Osteoblast (primary cell): ENCODE results near the gene EPHA4. TPM values are rescaled to one million over a fixed set of nuclear protein-coding genes. Genes with fewer than 3 reads are reported as not detected.
A peak's percentile ranks its signal among the peaks of the same experiment; 100 is the strongest.

Experiments used
- DNase-seq: peaks from one replicate; pipeline ENCODE4 v3.0.0; 2011; ENCODE audit warnings: low spot score, mixed read lengths; ENCODE audit not compliant: insufficient read length; ENCODE audit errors: missing footprints
- H2AFZ ChIP-seq: 2 replicates; pipeline ENCODE4 v1.6.0; 2011; ENCODE audit warnings: mild to moderate bottlenecking, low read length
- H3K27ac ChIP-seq: 2 replicates; pipeline ENCODE4 v1.5.1; 2011; ENCODE audit warnings: mild to moderate bottlenecking, low read depth, low read length, moderate library complexity
- H3K27me3 ChIP-seq: 2 replicates; pipeline ENCODE4 v1.6.0; 2012; ENCODE audit warnings: mild to moderate bottlenecking, control low read depth, inconsistent platforms, low read length, moderate library complexity; ENCODE audit not compliant: insufficient read depth
- H3K36me3 ChIP-seq: 2 replicates; pipeline ENCODE4 v1.5.1; 2011; ENCODE audit warnings: mild to moderate bottlenecking, low read length, control low read depth, moderate library complexity; ENCODE audit not compliant: insufficient read depth
- H3K4me1 ChIP-seq: 2 replicates; pipeline ENCODE4 v1.5.1; 2011; ENCODE audit warnings: mild to moderate bottlenecking, low read length, control low read depth, moderate library complexity; ENCODE audit not compliant: insufficient read depth
- H3K4me2 ChIP-seq: 2 replicates; pipeline ENCODE4 v1.6.0; 2011; ENCODE audit warnings: mild to moderate bottlenecking, low read length; ENCODE audit not compliant: insufficient read depth
- H3K4me3 ChIP-seq: fragments of 200-600 bp; sonication (generic); 3 replicates; pipeline ENCODE4 v1.5.1; 2012; ENCODE audit warnings: mild to moderate bottlenecking, low read length, inconsistent platforms; ENCODE audit not compliant: insufficient read depth
- H3K79me2 ChIP-seq: 2 replicates; pipeline ENCODE4 v1.6.0; 2012; ENCODE audit warnings: mild to moderate bottlenecking, low read length, control low read depth, inconsistent platforms; ENCODE audit not compliant: insufficient read depth
- H3K9me3 ChIP-seq: 2 replicates; pipeline ENCODE4 v1.5.1; 2011; ENCODE audit warnings: low read depth, low read length, control low read depth
- H4K20me1 ChIP-seq: 2 replicates; pipeline ENCODE4 v1.6.0; 2012; ENCODE audit warnings: mild to moderate bottlenecking, low read length, control low read depth; ENCODE audit not compliant: insufficient read depth
- total RNA-seq: library from RNA; depleted of rRNA; stranded (reverse); fragments of >200 nt; gene quantifications from 2 replicates; pipeline ENCODE4 v1.2.3, GENCODE V29; 2012
- TF ChIP-seq, protein P1 (sequence below): IDR thresholded peaks from 2 replicates; pipeline ENCODE4 v1.5.1; 2011; ENCODE audit warnings: mild to moderate bottlenecking, low read depth, low read length, moderate library complexity; ENCODE audit errors: extremely low read depth

The EPHA4 gene
- total RNA-seq, 1 donor: 15.9 TPM

DNA sequence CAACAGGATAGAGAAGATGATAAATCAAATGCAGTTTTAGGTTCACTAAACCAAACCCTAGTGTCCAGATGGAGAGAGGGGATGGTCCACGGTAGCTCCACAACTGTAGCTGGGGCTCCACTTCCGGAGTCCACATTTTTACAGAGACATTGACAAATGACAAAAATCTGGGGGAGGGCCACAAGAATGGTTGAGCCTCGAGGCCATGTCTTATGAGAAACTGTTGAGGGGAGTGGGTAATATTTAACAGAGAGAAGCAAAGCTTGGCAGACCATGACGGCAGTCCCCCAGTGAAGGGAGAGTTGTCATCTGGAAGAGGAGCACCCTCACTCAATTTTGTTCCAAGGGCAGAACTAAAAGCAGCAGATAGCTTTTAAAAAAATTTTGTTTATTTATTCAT, 17.6 kb upstream of the EPHA4 start:
- DNase-seq: no peak
- no peaks in the 10 kb centered on the region for H3K36me3 ChIP-seq
- H3K4me1 ChIP-seq: no peaks in the 10 kb centered on the region
- no peak overlapping the region for H3K4me2 ChIP-seq
- no peak overlapping the region for H2AFZ ChIP-seq
- H3K27ac ChIP-seq: no peak overlapping the region
- H3K27me3 ChIP-seq: no peaks in the 10 kb centered on the region
- no peaks in the 10 kb centered on the region for H3K9me3 ChIP-seq
- H3K4me3 ChIP-seq: no peak overlapping the region
- no peaks in the 10 kb centered on the region for H4K20me1 ChIP-seq
- no peaks in the 10 kb centered on the region for H3K79me2 ChIP-seq
- TF ChIP-seq, protein P1, sequence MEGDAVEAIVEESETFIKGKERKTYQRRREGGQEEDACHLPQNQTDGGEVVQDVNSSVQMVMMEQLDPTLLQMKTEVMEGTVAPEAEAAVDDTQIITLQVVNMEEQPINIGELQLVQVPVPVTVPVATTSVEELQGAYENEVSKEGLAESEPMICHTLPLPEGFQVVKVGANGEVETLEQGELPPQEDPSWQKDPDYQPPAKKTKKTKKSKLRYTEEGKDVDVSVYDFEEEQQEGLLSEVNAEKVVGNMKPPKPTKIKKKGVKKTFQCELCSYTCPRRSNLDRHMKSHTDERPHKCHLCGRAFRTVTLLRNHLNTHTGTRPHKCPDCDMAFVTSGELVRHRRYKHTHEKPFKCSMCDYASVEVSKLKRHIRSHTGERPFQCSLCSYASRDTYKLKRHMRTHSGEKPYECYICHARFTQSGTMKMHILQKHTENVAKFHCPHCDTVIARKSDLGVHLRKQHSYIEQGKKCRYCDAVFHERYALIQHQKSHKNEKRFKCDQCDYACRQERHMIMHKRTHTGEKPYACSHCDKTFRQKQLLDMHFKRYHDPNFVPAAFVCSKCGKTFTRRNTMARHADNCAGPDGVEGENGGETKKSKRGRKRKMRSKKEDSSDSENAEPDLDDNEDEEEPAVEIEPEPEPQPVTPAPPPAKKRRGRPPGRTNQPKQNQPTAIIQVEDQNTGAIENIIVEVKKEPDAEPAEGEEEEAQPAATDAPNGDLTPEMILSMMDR: no peak

DNA sequence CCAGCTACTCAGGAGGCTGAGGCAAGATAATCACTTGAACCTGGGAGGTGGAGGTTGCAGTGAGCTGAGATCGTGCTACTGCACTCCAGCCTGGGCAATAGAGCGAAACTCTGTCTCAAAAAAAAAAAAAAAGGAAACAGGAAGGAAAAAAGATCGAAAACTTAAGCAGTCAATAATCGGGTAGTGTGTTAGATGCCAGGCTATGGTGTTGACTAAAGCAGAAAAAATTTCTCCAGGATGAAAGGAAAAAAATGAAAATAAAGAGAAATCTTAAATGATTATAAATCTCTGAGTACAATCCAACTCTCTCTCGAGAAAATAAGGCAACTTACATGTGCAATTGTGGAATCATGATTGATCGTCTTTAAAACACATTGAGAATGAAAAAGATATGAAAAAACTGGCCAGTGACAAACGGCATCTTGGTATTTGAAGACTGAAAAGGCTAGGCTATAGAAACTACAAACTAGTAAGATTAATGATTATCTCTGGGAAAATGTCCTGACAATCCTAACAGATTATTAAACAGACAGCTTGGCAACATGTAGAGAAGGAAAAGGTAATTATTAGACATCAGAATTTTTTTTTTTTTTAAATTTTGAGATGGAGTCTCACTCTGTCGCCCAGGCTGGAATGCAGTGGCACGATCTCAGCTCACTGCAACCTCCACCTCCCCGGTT, 16.3 kb upstream of the EPHA4 start:
- H3K27ac ChIP-seq: no peak overlapping the region
- TF ChIP-seq, protein P1: no peak
- no peak overlapping the region for H2AFZ ChIP-seq
- H3K9me3 ChIP-seq: no peaks in the 10 kb centered on the region
- H3K4me3 ChIP-seq: no peak overlapping the region
- no peaks in the 10 kb centered on the region for H3K27me3 ChIP-seq
- H3K36me3 ChIP-seq: no peaks in the 10 kb centered on the region
- no peaks in the 10 kb centered on the region for H3K4me1 ChIP-seq
- no peaks in the 10 kb centered on the region for H3K79me2 ChIP-seq
- DNase-seq: no peak
- H4K20me1 ChIP-seq: no peaks in the 10 kb centered on the region
- H3K4me2 ChIP-seq: no peak overlapping the region

DNA sequence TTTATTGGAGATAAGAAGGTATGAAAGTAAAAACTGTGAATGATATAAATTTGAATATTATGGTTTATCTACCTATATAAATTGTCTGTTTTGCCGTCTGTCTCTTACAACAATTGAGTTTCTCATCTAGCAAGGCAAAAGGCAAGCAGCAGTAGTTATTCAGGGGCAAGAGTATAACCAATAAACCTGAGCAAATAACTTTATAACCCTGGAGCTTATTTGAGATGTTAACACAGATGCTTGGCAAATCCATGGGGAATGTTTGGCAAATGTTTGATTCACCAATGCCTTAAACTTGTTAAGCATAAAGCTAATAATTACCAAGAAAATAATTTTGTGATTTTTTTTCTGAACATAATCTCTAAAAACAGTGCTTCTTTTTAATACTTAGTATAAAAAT, 9.9 kb upstream of the EPHA4 start:
- H3K4me2 ChIP-seq: no peak overlapping the region
- H3K9me3 ChIP-seq: no peaks in the 10 kb centered on the region
- H3K36me3 ChIP-seq: no peaks in the 10 kb centered on the region
- no peak overlapping the region for H2AFZ ChIP-seq
- H3K27me3 ChIP-seq: no peaks in the 10 kb centered on the region
- no peaks in the 10 kb centered on the region for H3K79me2 ChIP-seq
- no peak overlapping the region for H3K4me3 ChIP-seq
- TF ChIP-seq, protein P1: no peak
- no peak for DNase-seq
- no peak overlapping the region for H3K27ac ChIP-seq
- no peaks in the 10 kb centered on the region for H4K20me1 ChIP-seq
- H3K4me1 ChIP-seq: no peaks in the 10 kb centered on the region

DNA sequence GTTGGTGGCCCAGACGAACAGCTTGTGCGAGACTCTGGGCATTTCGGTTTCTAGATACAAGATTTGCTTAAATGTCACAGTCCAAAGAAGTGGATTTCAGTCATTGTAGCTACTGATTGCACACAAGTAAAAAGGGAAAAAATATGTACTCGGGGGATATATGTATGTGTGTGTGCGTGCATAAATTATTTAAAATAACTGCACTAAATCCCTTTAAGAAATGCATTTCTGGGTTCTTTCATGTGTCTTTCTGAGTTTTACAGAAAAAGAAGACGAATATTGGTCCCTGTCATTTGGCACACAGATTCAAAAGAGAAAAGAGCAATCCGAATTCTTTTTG, 2.1 kb upstream of the EPHA4 start:
- TF ChIP-seq, protein P1: no peak
- Histone ChIP-seq H3K36me3 (no peaks in the 10 kb centered on the region), H3K4me3 (peak overlapping the region; percentile 80), H3K27ac (no peak overlapping the region), H3K79me2 (no peaks in the 10 kb centered on the region), H2AFZ (peak overlapping the region; percentile 98), H4K20me1 (no peaks in the 10 kb centered on the region), H3K27me3 (peaks cover 15% of the 10 kb centered on the region), H3K4me1 (peaks cover 10% of the 10 kb centered on the region), H3K4me2 (peak overlapping the region; percentile 99), H3K9me3 (no peaks in the 10 kb centered on the region)
- DNase-seq: peak; percentile 58
